Esophagus muscularis mucosa (tissue), 4 donors: ENCODE results near the gene PRR20G. TPM values are rescaled to one million over a fixed set of nuclear protein-coding genes. Genes with fewer than 3 reads are reported as not detected.
A peak's percentile ranks its signal among the peaks of the same experiment; 100 is the strongest.

Source experiments
- DNase-seq: peaks from one replicate; pipeline ENCODE4 v3.0.0-alpha.2; 2017; ENCODE audit errors: extremely low spot score
- H3K27ac ChIP-seq, 4 donors: fragments of 200-600 bp; sonication (generic); replicated peaks in 1 of 4; 1 replicate in 3 of 4; 2 replicates in 1 of 4; pipeline ENCODE4 v1.5.1; 2016 to 2019; ENCODE audit warnings: mild to moderate bottlenecking in 1 of 4
- H3K27me3 ChIP-seq, 4 donors: fragments of 200-600 bp; sonication (generic); one replicate each; pipeline versions ENCODE4 v1.5.1 to v1.6.0; 2016 to 2019
- H3K36me3 ChIP-seq, 4 donors: fragments of 200-600 bp; sonication (generic); one replicate each; pipeline ENCODE4 v1.5.1; 2016 to 2019
- H3K4me1 ChIP-seq, 4 donors: fragments of 200-600 bp; sonication (generic); one replicate each; pipeline ENCODE4 v1.5.1; 2016 to 2019
- H3K4me3 ChIP-seq, 4 donors: fragments of 200-600 bp; sonication (generic); 1 replicate in 2 of 4; 2 replicates in 2 of 4; pipeline ENCODE4 v1.5.1; 2016 to 2019; ENCODE audit warnings: mild to moderate bottlenecking in 4 of 4, moderate library complexity in 1 of 4
- H3K9me3 ChIP-seq, 4 donors: fragments of 200-600 bp; sonication (generic); 1 replicate in 3 of 4; 2 replicates in 1 of 4; pipeline ENCODE4 v1.5.1; 2016 to 2019
- EP300 ChIP-seq: sonication (generic); formaldehyde crosslinking; IDR thresholded peaks from one replicate; pipeline ENCODE4 v1.6.1; 2017; ENCODE audit warnings: antibody characterized with exemption
- POLR2A ChIP-seq: fragments of 450-650 bp; IDR thresholded peaks from one replicate; pipeline ENCODE4 v1.6.1; 2017; ENCODE audit warnings: antibody characterized with exemption, moderate library complexity, mild to moderate bottlenecking, low read depth
- POLR2AphosphoS5 ChIP-seq, 2 donors: sonication (generic); formaldehyde crosslinking; IDR thresholded peaks; one replicate each; pipeline ENCODE4 v1.6.1; 2017; ENCODE audit warnings: antibody characterized with exemption in 2 of 2
- WGBS: methylation state at CpG from one replicate; pipeline ENCODE4 v1.1.5; 2018; 5-methylcytosine and 5-hydroxymethylcytosine counted together
- intact Hi-C: fragments of 100-400 bp; cut with DNase I; formaldehyde crosslinking; loops from one replicate; pipeline ENCODE4 v1.15.1; 2023
- total RNA-seq, 4 donors: library from RNA; depleted of rRNA; stranded (reverse); fragments of >200 nt; gene quantifications; one replicate each; pipeline versions ENCODE4 v1.1.0 to v1.2.1, GENCODE V29; 2016
- TF ChIP-seq, protein P1 (sequence below), 3 experiments: fragments of 200-600 bp in 2 of 3; fragments of 450-650 bp in 1 of 3; sonication (generic) in 2 of 3; IDR thresholded peaks; one replicate each; pipeline ENCODE4 v1.5.1; 2017 to 2019; ENCODE audit warnings: antibody characterized with exemption in 3 of 3, mild to moderate bottlenecking in 2 of 3, moderate library complexity in 1 of 3

The PRR20G gene
- total RNA-seq, 4 donors from 2014 or later, result not detected

DNA sequence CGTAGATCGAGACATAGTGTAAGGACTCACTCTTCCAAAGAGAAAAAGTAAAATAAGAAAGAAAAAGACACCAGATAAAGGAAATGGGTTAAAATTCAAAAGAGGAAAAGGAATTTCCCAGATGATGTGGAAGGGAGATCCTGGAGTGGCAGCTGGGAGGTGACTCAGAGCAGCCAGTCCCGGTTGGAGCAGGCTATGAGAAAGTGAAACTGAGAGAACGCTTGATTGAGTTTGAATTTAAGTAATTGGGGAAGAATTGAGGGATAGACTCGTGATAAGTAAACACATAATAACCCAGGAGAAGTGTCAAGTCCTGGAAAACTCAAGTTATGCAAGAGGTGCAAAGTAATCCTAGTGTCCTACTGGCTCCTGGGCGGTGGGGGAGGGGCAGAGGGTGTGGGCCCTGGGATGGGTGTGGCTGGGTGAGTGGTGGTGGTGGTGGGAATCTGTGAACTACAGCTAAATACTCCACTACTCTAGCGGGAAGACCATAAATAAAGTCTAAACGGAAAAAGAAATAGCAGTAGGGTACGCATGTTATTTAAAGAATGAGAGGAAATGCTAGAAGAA lies 1.2 kb downstream of the PRR20G start:
- Histone ChIP-seq H3K36me3 (no peaks in the 10 kb centered on the region), H3K27me3 (no peaks in the 10 kb centered on the region), H3K4me3 (no peak overlapping the region), H3K27ac (no peak overlapping the region), H3K4me1 (no peaks in the 10 kb centered on the region), H3K9me3 (no peaks in the 10 kb centered on the region)
- 75% methylated on average over 9 of the region's 9 CpGs for WGBS
- TF ChIP-seq POLR2A (no peak), EP300 (no peak), POLR2AphosphoS5 (IDR thresholded peaks at IDR 0.05) (no peak)
- TF ChIP-seq, protein P1, sequence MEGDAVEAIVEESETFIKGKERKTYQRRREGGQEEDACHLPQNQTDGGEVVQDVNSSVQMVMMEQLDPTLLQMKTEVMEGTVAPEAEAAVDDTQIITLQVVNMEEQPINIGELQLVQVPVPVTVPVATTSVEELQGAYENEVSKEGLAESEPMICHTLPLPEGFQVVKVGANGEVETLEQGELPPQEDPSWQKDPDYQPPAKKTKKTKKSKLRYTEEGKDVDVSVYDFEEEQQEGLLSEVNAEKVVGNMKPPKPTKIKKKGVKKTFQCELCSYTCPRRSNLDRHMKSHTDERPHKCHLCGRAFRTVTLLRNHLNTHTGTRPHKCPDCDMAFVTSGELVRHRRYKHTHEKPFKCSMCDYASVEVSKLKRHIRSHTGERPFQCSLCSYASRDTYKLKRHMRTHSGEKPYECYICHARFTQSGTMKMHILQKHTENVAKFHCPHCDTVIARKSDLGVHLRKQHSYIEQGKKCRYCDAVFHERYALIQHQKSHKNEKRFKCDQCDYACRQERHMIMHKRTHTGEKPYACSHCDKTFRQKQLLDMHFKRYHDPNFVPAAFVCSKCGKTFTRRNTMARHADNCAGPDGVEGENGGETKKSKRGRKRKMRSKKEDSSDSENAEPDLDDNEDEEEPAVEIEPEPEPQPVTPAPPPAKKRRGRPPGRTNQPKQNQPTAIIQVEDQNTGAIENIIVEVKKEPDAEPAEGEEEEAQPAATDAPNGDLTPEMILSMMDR (IDR thresholded peaks at IDR 0.05), result no peak
- intact Hi-C loops, result no loop called here
- DNase-seq, result peak; percentile 77

DNA sequence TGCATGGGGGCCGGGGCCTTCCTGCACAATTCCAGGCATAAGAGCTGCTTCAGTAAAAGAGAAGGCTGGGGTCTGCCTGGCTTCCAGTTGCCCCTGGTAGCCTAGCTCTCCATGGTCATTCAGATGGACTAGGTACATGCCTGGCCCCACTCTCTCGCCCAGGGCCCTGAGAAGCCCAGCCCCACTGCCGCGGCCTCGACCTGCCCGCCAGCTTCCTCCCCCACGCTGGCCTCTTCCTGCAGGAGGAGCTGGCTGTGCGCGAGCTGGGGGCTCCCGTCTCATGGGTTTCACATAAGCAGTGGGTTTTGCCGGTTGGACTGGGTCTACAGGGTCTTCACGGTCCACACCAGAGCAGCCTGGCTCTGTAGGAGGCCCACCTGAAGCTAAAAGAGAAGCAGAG lies 3.6 kb downstream of the PRR20G start:
- Histone ChIP-seq H3K36me3 (no peaks in the 10 kb centered on the region), H3K27me3 (peaks cover 0 to 9% (median 0%) of the 10 kb centered on the region in 4 donors), H3K4me1 (no peaks in the 10 kb centered on the region), H3K9me3 (no peaks in the 10 kb centered on the region), H3K4me3 (no peak overlapping the region), H3K27ac (no peak overlapping the region)
- intact Hi-C loops, result no loop called here
- DNase-seq, result peak; percentile 74
- WGBS, result 96% methylated on average over 5 of the region's 12 CpGs
- TF ChIP-seq POLR2AphosphoS5 (IDR thresholded peaks at IDR 0.05) (no peak), POLR2A (no peak), EP300 (no peak)
- TF ChIP-seq, protein P1 (IDR thresholded peaks at IDR 0.05), result no peak

DNA sequence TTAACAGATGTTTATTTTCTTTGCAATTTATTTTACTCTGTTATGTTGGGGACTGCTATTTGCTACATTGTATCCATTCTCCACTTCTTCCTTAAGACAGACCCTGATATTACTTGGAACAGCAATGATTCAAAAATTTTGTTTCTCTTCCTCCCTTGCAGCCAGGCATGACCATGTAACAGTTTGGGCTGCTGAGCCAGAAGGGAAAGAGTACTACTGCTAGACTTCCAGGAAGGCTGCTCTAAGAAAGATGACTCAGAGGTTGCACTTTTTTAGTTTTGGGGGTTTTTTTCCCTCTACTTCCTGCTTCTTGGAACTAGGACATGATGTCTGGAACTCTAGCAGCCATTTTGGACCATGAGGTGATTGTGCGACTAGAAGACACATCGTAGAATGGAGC lies 10.3 kb downstream of the PRR20G start:
- Histone ChIP-seq H3K9me3 (no peaks in the 10 kb centered on the region), H3K4me3 (no peak overlapping the region), H3K27me3 (peaks cover 0 to 16% (median 0%) of the 10 kb centered on the region in 4 donors), H3K4me1 (no peaks in the 10 kb centered on the region), H3K36me3 (no peaks in the 10 kb centered on the region), H3K27ac (no peak overlapping the region)
- WGBS, result 100% methylated on average over 2 of the region's 2 CpGs
- DNase-seq, result no peak
- TF ChIP-seq POLR2AphosphoS5 (IDR thresholded peaks at IDR 0.05), result no peak
- TF ChIP-seq EP300, result no peak
- intact Hi-C loops, result no loop called here

DNA sequence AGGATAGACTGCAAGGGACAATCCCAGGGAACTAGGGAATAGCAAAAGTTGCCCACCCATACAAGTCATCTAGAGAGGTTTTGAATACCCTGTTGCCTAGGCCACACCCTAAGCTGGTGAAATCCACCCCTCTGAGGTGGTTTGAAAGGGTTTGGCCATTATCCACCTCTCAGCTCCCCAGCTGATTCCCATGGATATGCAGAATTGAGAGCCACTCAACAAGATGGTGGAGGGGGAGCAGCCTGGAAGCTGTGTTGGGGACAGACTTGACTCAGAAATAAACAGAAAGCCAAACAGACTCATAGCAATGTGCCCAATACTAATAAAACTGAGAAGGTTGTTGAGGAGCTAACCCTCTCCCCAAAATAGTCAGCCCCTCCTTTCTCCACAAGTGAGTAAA lies 10.9 kb downstream of the PRR20G start:
- H3K4me1 ChIP-seq, result no peaks in the 10 kb centered on the region
- H3K27ac ChIP-seq, result no peak overlapping the region
- TF ChIP-seq EP300 (no peak), POLR2A (no peak), POLR2AphosphoS5 (IDR thresholded peaks at IDR 0.05) (no peak)
- TF ChIP-seq, protein P1 (IDR thresholded peaks at IDR 0.05), result no peak
- no peak overlapping the region for H3K4me3 ChIP-seq
- no peaks in the 10 kb centered on the region for H3K9me3 ChIP-seq
- no peak for DNase-seq
- peaks cover 0 to 16% (median 0%) of the 10 kb centered on the region in 4 donors for H3K27me3 ChIP-seq
- no peaks in the 10 kb centered on the region for H3K36me3 ChIP-seq
- intact Hi-C loops, result no loop called here

DNA sequence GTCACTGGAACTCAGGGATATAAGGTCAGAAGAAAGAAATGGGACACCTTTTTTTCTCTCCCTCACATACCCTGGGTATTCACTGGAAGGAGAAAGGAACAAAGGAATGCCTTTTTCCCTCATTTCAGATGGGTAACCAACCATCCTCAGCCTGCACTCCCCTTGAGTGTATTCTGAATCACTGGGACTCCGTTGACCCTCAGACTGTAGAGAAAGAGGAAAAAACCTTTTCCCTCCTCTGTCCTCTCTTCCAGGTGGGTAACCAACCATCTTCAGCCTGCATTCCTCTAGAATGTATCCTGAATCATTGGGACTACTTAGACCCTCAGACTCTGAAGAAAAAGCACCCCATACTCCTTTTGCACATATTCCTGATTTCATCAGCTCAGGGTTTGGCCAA lies 11.4 kb downstream of the PRR20G start:
- intact Hi-C loops, result no loop called here
- no peaks in the 10 kb centered on the region for H3K9me3 ChIP-seq
- no peaks in the 10 kb centered on the region for H3K36me3 ChIP-seq
- no peak overlapping the region for H3K4me3 ChIP-seq
- peaks cover 0 to 16% (median 0%) of the 10 kb centered on the region in 4 donors for H3K27me3 ChIP-seq
- H3K27ac ChIP-seq, result no peak overlapping the region
- no peaks in the 10 kb centered on the region for H3K4me1 ChIP-seq
- DNase-seq, result no peak
- WGBS, result 81% methylated on average over 1 of the region's 1 CpG
- TF ChIP-seq, protein P1 (IDR thresholded peaks at IDR 0.05), result no peak
- TF ChIP-seq POLR2A (no peak), POLR2AphosphoS5 (IDR thresholded peaks at IDR 0.05) (no peak), EP300 (no peak)
